Sigmoid colon (tissue), 3 donors: ENCODE results near the gene HDLBP.

Experiments
- POLR2A ChIP-seq, 2 donors: fragments of 450-650 bp; IDR thresholded peaks; one replicate each; pipeline ENCODE4 v1.6.1; 2016; ENCODE audit warnings: antibody characterized with exemption in 2 of 2, mild to moderate bottlenecking in 2 of 2, moderate library complexity in 2 of 2
- TF ChIP-seq, protein P1 (sequence below), 4 experiments: fragments of 450-650 bp in 3 of 4; fragments of 200-600 bp in 1 of 4; IDR thresholded peaks; one replicate each; pipeline ENCODE4 v1.5.1; 2016 to 2019; ENCODE audit warnings: antibody characterized with exemption in 4 of 4, mild to moderate bottlenecking in 3 of 4, moderate library complexity in 2 of 4

DNA sequence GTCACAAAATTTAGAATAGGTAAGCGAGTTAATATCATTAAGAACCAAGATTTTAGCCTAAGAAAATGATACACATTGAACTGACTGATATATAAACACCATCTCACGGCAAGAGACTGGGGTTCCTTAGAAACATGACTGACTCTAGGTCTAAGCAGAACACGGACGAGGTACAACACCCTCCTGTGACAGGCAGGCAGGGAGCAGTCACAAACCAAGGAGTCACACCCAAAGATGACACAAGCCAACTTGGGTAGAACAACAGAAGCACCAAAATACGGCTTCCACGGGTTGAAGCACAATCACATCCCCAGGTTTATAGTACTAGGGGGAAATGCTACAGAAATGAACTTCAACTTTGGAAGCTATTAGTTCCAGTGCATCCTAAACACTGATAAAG lies 24.3 kb downstream of the HDLBP start:
- no peak for TF ChIP-seq POLR2A (IDR thresholded peaks at IDR 0.05)
- TF ChIP-seq, protein P1, sequence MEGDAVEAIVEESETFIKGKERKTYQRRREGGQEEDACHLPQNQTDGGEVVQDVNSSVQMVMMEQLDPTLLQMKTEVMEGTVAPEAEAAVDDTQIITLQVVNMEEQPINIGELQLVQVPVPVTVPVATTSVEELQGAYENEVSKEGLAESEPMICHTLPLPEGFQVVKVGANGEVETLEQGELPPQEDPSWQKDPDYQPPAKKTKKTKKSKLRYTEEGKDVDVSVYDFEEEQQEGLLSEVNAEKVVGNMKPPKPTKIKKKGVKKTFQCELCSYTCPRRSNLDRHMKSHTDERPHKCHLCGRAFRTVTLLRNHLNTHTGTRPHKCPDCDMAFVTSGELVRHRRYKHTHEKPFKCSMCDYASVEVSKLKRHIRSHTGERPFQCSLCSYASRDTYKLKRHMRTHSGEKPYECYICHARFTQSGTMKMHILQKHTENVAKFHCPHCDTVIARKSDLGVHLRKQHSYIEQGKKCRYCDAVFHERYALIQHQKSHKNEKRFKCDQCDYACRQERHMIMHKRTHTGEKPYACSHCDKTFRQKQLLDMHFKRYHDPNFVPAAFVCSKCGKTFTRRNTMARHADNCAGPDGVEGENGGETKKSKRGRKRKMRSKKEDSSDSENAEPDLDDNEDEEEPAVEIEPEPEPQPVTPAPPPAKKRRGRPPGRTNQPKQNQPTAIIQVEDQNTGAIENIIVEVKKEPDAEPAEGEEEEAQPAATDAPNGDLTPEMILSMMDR (IDR thresholded peaks at IDR 0.05), result no peak
